Right hindlimb (tissue), 1 donor: ENCODE data around the gene GRM4.

ENCODE experiments used
- DNase-seq: peaks from one replicate; pipeline ENCODE4 v3.0.0-alpha.2; 2018

The GRM4 gene

DNA sequence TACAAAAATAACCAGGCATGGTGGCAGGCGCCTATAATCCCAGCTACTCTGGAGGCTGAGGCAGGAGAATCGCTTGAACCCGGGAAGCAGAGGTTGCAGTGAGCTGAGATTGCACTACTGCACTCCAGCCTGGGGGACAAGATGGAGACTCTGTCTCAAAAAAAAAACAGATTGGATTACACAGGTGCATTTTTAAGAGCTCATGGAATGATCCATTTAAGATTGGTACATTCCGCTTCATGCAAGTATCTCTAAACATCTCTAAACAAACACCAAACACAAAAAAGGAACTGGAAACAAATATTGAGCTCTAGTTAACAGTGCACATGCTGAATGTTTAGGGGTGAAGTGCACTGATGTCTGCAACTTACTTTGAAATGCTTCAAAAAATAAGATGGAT lies 154.3 kb downstream of the GRM4 start:
- no peak for DNase-seq

GRCh38 chr6:33990061-33990541 lies 155.8 kb downstream of the GRM4 start:
- DNase-seq: no peak

GRCh38 chr6:33989016-33989854 lies 156.7 kb downstream of the GRM4 start:
- no peak for DNase-seq

DNA sequence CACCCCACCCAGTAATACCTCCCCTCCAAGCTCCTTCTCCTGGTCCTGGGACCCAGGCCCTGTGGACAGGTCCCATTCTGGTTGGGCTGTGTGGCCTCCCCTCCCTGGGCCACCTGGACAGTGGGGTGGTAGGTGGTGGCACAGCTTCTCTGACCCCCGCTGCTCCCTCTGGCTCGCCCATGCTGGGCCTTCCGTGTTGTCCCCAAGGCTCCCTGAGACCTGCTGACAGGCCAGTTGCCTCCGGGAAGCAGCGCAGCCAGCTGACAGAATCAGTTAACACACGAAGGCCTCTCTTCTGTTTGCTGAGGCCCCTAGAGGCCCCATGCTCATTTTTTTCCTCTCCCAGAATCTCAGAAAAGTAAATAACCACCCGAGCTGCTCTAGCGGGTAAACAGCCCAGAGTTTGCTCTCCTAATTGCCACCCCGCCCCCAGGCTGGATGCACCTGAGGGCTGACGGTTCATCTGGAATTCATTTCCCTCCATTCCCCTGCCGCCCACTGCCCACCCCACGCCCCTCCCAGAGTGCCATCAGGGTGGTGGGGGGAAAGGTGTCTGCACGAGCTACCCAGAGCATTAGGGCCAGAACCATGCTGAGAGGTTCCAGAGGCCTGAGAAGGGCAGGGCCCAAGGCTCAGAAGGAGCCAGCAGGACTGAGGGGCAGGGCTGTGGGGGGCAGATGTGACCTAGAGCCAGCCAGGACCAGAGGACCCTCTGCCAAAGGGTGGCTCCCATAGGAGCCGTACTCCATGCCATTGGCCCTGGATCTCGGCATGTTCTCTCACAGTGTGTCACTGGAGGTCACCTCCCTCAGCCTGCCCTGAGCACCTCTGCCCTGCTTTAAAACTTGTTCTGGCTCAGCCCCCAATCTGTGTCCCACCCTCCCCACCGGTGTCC lies 157.5 kb downstream of the GRM4 start:
- DNase-seq: no peak

DNA sequence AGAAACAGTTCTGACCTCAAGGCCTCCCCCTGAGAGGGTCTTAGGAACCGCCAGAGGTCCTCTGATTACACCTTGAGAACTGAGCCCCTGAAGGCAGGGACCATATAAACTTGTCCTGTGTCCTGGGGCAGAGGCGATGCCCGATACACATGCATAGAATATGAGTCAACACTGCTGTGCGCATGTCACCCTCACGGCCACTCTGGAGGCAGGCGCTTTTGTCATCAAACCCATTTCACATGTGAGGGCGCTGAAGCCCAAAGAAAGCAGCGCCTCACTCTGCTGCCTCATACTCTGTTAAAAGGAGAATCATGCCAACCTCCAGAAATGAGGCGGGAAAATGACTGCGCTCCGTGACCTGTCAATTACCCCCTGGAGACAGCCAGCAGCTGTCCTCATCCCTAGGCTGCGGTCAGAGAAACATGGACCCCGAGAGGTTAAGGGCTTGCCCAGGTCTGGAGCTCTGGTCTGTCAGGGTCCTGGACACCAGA lies 158.3 kb downstream of the GRM4 start:
- no peak for DNase-seq

DNA sequence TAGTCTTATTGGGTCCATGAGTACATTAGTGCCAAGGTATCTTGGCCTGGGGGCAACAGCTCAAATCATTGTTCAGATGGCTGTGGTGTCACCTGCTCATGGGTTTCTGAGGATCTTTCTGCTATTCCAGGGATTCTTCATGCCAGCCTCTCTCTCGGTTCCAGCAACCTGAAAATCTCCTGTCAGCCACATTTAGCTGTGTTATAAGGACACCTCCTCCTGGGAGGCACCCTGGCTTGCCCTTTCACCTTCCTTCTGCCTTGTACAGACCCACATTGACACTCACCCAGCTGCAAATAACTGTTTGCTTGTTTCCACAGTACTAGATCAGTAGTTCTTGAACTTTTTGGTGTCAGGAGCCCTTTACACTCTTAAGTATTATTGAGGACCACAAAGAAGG lies 159.9 kb downstream of the GRM4 start:
- no peak for DNase-seq

GRCh38 chr6:33985313-33985751 lies 160.6 kb downstream of the GRM4 start:
- DNase-seq: no peak

- DNase-seq: no peak
Observed at GRCh38 chr6:33984466-33985312, 161.2 kb downstream of the GRM4 start.

GRCh38 chr6:33983721-33984465 lies 162.0 kb downstream of the GRM4 start:
- DNase-seq: no peak

GRCh38 chr6:33983109-33983716 lies 162.7 kb downstream of the GRM4 start:
- DNase-seq: no peak

GRCh38 chr6:33981861-33982260 lies 164.0 kb downstream of the GRM4 start:
- DNase-seq: no peak

DNA sequence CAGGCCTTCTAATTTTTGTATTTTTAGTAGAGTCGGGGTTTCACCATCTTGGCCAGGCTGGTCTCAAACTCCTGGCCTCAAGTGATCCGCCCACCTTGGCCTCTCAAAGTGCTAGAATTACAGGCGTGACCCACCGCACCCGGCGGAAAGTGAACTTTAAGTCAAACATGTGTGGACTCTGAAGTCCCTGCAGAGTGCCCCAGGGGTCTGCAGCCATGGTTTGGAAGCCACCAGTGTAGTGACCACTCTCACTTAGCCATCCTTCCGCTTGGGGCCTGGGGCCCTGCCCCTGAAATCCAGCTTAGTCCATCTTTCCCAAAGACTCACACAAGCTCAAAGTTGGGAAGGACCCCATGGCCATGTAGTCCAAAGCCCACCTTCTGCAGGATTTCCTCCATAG lies 164.5 kb downstream of the GRM4 start:
- DNase-seq: no peak

DNA sequence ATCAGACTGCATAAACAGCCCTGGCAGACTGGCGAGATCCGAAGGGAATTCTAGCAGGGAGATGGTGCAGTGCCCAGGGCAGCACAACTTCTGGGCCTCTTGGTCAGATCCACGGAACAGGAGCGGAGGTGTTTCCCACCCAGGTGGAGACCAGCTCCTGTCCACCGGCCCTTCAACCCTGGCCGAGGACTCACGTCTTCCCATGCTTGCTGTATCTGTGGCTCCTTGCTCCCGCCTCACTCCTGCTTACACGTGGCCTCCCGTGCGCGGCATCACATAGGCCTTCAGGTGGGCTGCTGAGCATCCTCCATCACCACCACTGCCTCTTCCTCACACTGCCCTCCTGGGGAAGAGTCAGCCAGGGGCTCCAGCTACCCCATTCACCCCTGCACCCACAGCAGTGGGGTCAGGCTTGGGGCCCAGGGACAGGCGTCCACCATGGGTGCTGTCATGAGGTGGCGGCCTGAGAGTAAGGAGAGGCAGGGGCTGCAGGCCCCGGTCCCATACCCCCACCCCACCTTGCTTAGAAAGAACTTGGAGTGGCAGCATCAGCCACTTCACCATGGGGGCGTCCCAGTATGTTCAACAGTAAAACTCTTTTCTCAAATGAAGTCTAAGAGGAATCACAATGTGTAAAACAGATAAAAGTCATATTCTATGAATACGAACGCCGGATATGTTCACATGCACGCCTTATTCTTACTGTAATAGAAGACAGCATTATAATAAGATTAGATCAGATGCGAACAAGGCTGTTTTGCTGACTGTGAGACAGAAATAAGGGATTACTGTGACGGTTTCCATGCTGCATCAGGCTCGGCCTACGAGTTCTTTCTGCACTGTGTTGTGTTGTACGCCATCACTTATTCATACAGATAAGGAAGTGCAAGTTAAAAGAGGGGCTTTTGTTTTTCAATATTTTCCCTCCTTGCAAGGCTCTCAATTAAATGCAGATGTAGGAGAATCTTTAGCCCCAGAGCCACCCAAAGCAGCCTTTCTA lies 165.4 kb downstream of the GRM4 start:
- DNase-seq: no peak

- DNase-seq: no peak
Observed at GRCh38 chr6:33979750-33980149, 166.1 kb downstream of the GRM4 start.

GRCh38 chr6:33978412-33979150 lies 167.3 kb downstream of the GRM4 start:
- no peak for DNase-seq

DNA sequence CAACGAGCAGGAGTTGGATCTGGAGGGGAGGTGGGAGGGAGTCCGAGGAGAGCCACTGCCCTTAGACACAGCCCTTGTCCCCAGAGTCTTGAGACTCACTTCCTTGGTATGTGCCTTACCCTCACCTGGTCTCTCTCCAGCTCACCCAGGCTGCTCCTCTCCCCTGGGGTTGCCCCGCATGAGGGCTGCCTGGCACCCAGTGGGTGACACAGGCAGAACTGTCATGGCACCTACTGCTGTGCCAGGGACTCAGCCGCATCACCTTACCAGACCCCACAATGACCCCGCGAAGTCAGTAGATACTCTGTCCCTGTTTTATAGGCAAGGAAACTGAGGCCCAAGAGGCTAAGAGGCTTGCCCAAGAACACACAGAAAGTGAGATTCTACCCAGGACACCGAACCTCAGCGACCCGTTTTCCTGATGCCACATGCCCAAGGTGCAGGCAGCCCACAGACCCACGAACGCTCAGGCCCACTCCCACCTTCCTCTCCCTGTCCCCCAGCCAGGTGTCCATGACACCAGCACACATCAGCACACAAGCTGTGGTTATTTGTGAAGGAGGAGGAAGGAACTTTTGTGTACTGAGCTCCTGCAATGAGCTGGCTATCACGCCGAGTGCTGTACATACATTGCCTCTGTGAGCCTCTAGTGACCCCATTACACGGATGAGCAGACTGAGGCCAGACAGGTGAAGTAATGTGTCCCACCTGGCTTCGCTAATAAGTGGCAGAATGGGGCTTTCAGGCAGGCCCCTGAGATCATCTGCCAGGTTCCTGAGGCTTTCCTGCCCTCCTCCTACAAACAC lies 168.1 kb downstream of the GRM4 start:
- no peak for DNase-seq

DNA sequence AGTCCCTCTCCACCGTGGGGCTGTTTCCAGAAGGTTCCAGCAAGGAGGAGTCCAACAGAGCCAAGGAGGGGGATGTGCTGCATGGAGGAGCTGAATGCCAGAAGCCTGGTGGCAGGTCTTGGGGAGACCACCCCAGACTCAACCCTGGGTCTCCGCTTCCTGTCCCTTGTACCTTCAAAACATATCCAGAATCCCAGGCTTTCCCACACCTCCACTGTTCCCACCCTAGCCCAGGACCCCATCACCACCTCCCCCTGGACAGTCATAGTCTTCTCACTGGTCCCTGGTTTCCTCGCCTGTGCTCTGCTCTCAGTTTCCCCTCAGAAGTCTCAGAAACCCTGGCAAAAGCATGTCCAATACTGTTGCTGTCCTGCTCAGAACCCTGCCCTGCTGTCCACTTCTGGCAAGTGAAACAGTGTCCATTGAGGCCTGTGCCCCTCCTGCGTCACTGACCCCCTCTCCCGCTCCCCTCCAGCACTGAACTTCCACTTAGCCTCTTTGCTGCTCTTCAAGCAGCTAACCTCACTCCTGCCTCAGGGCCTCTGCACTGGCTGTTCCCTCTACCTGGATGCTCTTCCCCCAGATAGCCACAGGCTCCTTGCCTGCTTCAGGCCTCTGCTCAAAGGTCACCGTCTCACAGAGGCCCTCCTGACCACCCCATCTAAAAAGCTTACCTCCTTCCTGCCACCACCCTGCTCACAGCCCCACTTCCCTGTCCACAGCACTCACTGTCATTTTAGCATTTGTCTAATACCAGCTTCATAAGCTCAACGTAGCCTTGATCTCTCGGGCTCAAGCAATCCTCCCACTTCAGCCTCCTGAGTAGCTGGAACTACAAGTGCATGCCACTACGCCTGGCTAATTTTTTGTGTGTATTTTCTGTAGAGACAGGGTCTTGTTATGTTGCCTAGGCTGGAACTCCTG lies 169.2 kb downstream of the GRM4 start:
- DNase-seq: no peak
